ENCODE data around the gene C2orf76. TPM values are rescaled to one million over a fixed set of nuclear protein-coding genes. Genes with fewer than 3 reads are reported as not detected.
"Not testable (repeated sequence)": the region's sequence is repeated elsewhere in the genome, so short reads cannot be mapped to it uniquely, and the experiment has no call there.

Gene C2orf76
- total RNA-seq, 4 donors from 2014 or later = 10.3 to 13.3 (median 11.3) TPM

DNA sequence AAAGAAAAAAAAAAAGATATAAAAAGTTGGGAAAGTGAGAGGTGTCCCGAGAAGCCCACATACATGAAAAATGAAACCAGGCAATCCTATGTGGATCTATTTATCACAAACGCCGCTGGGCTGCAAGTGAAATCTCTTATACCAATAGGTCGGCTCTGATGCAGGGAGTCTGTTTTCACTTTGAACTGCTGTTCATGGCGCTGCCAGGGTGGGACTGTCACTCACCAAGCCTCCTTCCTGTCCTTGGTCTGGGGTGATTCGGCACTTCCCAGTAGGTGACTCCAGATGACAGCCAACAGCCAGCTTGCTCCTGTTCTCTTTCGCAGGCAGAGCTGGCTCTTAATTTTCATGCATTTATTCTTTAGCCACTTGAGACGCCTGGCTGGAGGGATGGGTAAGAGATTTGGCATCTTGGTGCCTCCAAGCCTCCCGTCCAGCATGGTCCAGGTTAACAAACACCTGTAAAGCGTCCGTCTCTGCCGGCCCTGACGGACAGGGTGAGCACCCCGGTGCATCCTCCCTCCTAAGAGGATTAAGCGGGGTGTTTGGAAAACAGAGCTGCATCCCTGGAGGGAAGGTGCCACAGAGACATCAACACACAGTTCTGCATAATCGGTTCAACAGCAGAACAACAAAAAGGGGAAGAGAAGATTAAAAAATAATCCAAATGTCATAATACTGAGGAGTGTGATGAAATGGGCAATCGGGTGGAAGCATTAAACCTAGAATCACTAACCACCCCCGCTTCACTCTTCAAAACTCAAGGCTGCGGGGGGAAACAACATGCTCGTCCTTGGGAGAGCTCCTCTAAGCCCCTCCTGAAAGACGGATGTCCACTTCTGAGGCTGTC is 84.3 kb downstream of the C2orf76 start:
- no peak for ATAC-seq (ENCODE audit: low FRiP score)
- no peak for TF ChIP-seq CTCF (IDR thresholded peaks at IDR 0.05)
- DNase-seq (ENCODE audit: low spot score) = no peak

DNA sequence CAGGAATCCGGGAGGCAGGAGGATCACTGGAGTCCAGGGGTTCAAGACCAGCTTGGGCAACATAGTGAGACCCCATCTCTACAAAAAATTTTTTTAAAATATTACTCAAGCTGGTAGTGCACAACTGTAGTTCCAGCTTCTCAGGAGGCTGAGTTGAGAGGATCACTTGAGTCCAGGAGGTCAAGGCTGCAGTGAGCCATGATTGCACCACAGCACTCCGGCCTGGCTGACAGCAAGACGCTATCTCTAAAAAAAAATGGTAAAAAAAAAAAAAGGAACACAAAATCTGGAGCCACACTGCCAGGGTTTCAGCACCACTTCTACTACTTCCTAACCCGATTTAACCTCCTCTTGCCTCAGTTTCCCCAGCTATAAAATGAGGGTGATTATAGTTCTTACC is 86.0 kb downstream of the C2orf76 start:
- TF ChIP-seq CTCF (IDR thresholded peaks at IDR 0.05) = no peak
- DNase-seq (ENCODE audit: low spot score) (no peak), ATAC-seq (ENCODE audit: low FRiP score) (no peak)

DNA sequence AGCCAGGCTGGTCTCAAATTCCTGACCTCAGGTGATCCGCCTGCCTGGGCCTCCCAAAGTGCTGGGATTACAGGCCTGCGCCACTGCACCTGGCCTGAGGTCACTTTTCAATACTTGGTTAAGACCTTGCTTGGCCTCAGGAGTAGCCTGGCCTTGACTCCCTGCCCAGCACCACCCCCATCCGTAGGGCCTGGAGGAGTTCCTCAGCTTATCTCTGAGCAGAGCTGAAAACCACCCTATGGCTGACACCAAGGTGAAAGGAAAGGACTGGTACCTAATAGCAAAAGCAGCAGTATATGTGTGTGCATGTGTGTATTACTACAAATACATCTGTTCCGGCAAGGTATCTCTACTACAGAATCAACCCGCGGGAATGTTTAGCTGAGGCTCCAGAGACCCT is 87.0 kb downstream of the C2orf76 start:
- ATAC-seq (ENCODE audit: low FRiP score) = no peak
- DNase-seq (ENCODE audit: low spot score) = no peak

GRCh38 chr2:119278946-119279345 is 87.7 kb downstream of the C2orf76 start:
- DNase-seq (ENCODE audit: low spot score) (no peak), ATAC-seq (ENCODE audit: low FRiP score) (no peak)
- no peak for TF ChIP-seq CTCF (IDR thresholded peaks at IDR 0.05)

More for the DNA sequence above, 87.0 kb downstream of the C2orf76 start:
- TF ChIP-seq CTCF (IDR thresholded peaks at IDR 0.05) = no peak

GRCh38 chr2:119278385-119278784 is 88.2 kb downstream of the C2orf76 start:
- ATAC-seq (ENCODE audit: low FRiP score); DNase-seq (ENCODE audit: low spot score): not testable (repeated sequence)

DNA sequence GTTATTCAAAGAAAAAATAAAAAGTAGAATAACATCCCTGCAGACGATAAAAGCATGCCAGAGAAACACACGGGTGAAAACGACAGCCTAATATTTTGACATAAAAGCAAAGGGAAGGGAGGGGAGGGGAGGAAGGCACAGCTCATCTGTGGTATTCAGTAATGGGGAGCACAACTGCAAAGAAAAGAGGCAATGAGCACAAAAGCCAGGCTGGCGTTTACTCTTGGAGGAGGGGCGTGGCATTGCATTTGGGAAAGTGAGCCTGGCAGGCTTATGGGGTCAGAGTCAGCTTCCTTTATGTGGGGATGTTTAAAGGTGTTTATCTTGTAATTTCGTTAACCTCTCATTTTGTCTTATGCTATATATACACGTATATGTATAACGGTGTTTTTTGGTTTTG is 89.8 kb downstream of the C2orf76 start:
- ATAC-seq (ENCODE audit: low FRiP score) (no peak), DNase-seq (ENCODE audit: low spot score) (no peak)
- no peak for TF ChIP-seq CTCF (IDR thresholded peaks at IDR 0.05)

GRCh38 chr2:119267604-119268003 is 99.0 kb downstream of the C2orf76 start:
- no peak for TF ChIP-seq CTCF (IDR thresholded peaks at IDR 0.05)
- DNase-seq (ENCODE audit: low spot score) (no peak), ATAC-seq (ENCODE audit: low FRiP score) (no peak)

Data from omental fat pad (tissue), 4 donors.